NB4 (cell line): ENCODE measurements around the gene ADAMTSL2.

Experiments used
- CTCF ChIP-seq: IDR thresholded peaks from one replicate; pipeline ENCODE4 v1.5.1; 2012; ENCODE audit warnings: low read depth, low read length
- POLR2A ChIP-seq: IDR thresholded peaks from 2 replicates; pipeline ENCODE4 v1.6.1; 2011; ENCODE audit warnings: mild to moderate bottlenecking; ENCODE audit not compliant: insufficient read length; ENCODE audit errors: extremely low read depth
- TF ChIP-seq, protein P1 (sequence below): IDR thresholded peaks from 2 replicates; pipeline ENCODE4 v1.6.1; 2011; ENCODE audit warnings: low read depth, low read length

DNA sequence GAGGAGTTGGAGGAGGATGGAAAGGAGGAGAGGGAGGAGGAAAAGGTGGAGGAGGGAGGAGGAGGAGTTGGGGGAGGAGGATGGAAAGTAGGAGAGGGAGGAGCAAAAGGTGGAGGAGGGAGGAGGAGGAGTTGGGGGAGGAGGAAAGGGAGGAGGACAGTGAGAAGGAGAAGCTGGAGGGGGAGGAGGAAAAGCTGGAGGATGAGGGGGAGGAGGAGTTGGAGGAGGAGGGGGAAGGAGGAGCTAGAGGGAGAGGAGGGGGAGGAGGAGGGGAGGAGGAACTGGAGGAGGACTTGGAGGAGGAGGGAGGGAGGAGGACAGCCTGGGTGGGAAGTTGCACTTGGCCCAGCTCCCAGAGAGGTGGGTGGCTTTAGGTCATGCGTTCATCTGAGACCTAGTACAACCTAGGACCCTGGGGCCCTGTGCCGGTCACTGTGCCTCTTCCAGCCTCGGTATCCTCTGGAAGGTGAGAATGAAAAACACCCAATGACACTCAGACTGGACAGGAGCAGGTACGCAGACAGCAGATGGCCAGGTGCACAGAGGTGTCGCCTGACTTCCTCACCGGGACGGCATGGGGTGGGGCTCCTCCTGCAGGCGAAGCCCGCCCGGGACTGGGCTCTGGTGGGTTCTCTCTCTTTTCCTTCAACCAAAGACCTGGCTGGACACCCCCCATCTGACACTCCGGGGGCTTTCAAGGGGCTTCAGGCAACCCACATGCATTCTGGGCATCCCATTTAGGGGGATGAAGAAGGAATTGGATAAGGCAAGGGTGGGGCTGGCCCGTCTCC lies 43.4 kb upstream of the ADAMTSL2 start:
- no peak for TF ChIP-seq CTCF
- TF ChIP-seq, protein P1, sequence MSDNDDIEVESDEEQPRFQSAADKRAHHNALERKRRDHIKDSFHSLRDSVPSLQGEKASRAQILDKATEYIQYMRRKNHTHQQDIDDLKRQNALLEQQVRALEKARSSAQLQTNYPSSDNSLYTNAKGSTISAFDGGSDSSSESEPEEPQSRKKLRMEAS = no peak
- no peak for TF ChIP-seq POLR2A
